Omental fat pad (tissue), 4 donors: ENCODE results near the gene RNF208. TPM values are rescaled to one million over a fixed set of nuclear protein-coding genes. Genes with fewer than 3 reads are reported as not detected.
A peak's percentile ranks its signal among the peaks of the same experiment; 100 is the strongest.
"Not testable (repeated sequence)": the region's sequence is repeated elsewhere in the genome, so short reads cannot be mapped to it uniquely, and the experiment has no call there.

Experiments
- ATAC-seq: fragments of 150-250 bp; one replicate; pipeline ENCODE4 v1.9.1; 2016; ENCODE audit warnings: mild to moderate bottlenecking, moderate library complexity; ENCODE audit not compliant: low FRiP score
- DNase-seq: peaks from one replicate; pipeline ENCODE4 v3.0.0-alpha.2; 2019; ENCODE audit warnings: low spot score
- CTCF ChIP-seq, 3 donors: fragments of 450-650 bp; IDR thresholded peaks; one replicate each; pipeline ENCODE4 v1.5.1; 2016 to 2017; ENCODE audit warnings: antibody characterized with exemption in 3 of 3, mild to moderate bottlenecking in 3 of 3, moderate library complexity in 2 of 3
- total RNA-seq, 4 donors: library from RNA; depleted of rRNA; stranded (reverse); fragments of >200 nt; gene quantifications; one replicate each; pipeline ENCODE4 v1.1.0, GENCODE V29; 2016

The RNF208 gene
- total RNA-seq, 4 donors from 2014 or later: 0.65 to 1.0 (median 0.72) TPM; not detected in 1

DNA sequence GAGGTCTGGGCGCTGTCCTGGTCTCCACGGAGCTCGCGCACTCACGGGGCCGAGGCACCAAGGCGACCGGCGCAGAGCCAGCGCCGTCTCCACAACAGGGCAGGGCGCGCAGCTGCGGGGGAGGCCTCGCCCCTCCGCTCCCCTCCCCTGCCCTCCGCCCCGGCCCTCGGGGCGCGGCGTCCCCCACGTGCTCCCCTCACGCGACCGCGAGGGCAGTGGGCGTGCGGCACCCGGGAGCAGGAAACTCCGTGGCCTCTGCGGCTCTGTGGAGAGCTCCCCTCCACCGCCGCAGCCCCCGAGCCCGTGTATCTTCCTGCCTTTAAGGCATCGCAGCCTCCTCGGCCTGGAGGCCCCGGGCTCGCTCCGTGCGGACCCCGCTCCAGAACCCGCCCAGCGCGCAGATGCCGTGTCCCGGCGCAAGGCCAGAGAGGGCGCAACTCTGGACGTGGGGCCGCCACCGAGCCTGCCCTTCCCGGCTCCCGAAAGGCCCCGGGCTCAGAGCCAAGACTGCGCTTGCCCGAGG is 18.3 kb upstream of the RNF208 start:
- DNase-seq (peak; percentile 32), ATAC-seq (peak; percentile 28)
- TF ChIP-seq CTCF (IDR thresholded peaks at IDR 0.05): no peak

- DNase-seq, ATAC-seq: not testable (repeated sequence)
These were observed 17.6 kb upstream of the RNF208 start for GRCh38 chr9:137239541-137240200.

DNA sequence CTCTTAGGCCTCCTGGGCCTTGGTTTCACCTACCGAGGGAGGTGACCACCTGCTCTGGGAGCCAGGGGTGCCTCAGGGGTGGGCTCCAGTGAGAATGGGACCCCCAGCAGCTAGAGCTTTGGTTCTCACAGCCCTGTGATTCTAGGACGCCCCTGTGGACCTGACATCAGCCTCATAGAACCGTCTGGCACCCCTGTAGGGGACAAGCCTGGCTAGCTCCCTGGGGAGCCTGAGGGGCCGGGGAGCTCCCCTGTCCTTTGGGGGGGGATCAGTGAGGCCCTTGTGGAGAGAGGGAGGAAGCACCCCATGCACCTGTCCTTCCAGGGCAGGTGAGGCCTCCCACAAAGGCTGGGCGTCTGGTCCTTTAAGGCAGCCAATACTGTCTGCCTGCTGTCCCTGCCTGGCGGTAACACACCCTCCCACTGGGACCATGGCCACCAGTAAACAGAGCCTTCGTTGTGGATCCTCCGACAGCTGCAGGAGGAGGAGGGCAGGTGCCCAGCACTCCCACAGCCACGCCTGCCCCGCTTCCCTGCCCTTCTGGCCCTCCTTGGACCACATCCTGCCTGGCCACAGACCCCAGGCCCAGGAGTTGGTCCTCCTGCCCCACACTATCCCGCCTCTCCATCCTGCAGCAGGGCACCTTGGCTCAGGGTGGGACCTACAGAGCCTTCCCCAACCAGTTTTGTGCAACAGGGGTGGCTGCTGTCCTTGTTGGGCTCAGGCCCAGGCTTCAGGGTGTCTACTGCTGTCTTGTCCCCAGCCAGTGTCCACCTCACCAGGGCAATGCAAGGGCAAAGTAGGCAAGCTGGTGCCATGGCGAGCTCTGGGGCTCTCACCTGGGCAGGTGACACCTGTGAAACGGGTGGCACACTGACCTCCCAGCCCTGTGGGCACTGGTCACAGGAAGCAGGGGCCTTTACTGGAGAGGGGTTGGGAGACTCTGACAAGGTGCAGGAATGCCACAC is 16.0 kb upstream of the RNF208 start:
- ATAC-seq (no peak), DNase-seq (no peak)
- no peak for TF ChIP-seq CTCF (IDR thresholded peaks at IDR 0.05)

DNA sequence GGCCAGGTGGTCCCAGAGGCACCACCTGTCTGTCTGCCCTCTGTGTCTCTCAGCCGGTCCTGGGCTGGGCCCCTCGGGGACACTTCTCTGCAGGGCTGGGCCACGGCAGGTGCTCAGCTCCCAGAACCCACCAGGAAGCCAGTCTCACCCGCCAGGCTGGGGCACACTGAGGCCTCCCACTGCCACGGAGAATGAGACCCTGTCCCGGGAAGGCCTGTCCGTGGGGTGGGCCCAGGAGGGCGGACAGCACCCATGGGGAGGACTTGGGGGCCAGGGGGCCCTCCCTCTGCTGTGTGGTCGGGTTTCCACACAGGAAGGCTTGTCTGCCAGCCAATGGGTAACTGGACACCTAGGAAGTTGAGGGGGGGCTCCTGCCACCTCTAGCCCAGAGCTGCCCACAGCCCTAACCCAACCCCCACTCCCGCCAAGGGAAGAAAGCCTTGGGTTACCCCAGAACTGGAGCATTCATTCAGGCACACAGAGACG is 14.9 kb upstream of the RNF208 start:
- no peak for ATAC-seq
- TF ChIP-seq CTCF (IDR thresholded peaks at IDR 0.05): no peak
- DNase-seq: no peak

GRCh38 chr9:137236238-137236935 is 14.3 kb upstream of the RNF208 start:
- TF ChIP-seq CTCF (IDR thresholded peaks at IDR 0.05): peak in 2 of 3 donors; percentile 95
- peak; percentile 29 for ATAC-seq

GRCh38 chr9:137235424-137236237 is 13.6 kb upstream of the RNF208 start:
- DNase-seq (no peak), ATAC-seq (no peak)
- no peak for TF ChIP-seq CTCF (IDR thresholded peaks at IDR 0.05)

More at GRCh38 chr9:137236238-137236935, 14.3 kb upstream of the RNF208 start:
- peak; percentile 86 for DNase-seq
